ENCODE data around the gene SMNDC1. TPM values are rescaled to one million over a fixed set of nuclear protein-coding genes. Genes with fewer than 3 reads are reported as not detected.
"Not testable (repeated sequence)": the region's sequence is repeated elsewhere in the genome, so short reads cannot be mapped to it uniquely, and the experiment has no call there.

SMNDC1 gene
- polyA plus RNA-seq, 3 donors = 48.0 to 55.2 (median 48.8) TPM

GRCh38 chr10:110259317-110259716 is 45.4 kb downstream of the SMNDC1 start:
- DNase-seq (ENCODE audit: low read depth in 3 of 3, low spot score in 2 of 3) = no peak

GRCh38 chr10:110258542-110258941 is 46.2 kb downstream of the SMNDC1 start:
- no peak for DNase-seq (ENCODE audit: low read depth in 3 of 3, low spot score in 2 of 3)

- no peak for DNase-seq (ENCODE audit: low read depth in 3 of 3, low spot score in 2 of 3)
These were observed 50.3 kb downstream of the SMNDC1 start for GRCh38 chr10:110254467-110254866.

- no peak for DNase-seq (ENCODE audit: low read depth in 3 of 3, low spot score in 2 of 3)
These were observed 52.6 kb downstream of the SMNDC1 start for GRCh38 chr10:110252151-110252550.

- not testable (repeated sequence) for DNase-seq (ENCODE audit: low read depth in 3 of 3, low spot score in 2 of 3)
These were observed 53.3 kb downstream of the SMNDC1 start for GRCh38 chr10:110251392-110251791.

GRCh38 chr10:110249489-110249888 is 55.2 kb downstream of the SMNDC1 start:
- not testable (repeated sequence) for DNase-seq (ENCODE audit: low read depth in 3 of 3, low spot score in 2 of 3)

GRCh38 chr10:110247833-110248232 is 56.9 kb downstream of the SMNDC1 start:
- not testable (repeated sequence) for DNase-seq (ENCODE audit: low read depth in 3 of 3, low spot score in 2 of 3)

- no peak for DNase-seq (ENCODE audit: low read depth in 3 of 3, low spot score in 2 of 3)
These were observed 60.2 kb downstream of the SMNDC1 start for GRCh38 chr10:110244550-110244949.

GRCh38 chr10:110242511-110242910 is 62.2 kb downstream of the SMNDC1 start:
- DNase-seq (ENCODE audit: low read depth in 3 of 3, low spot score in 2 of 3) = no peak

- no peak for DNase-seq (ENCODE audit: low read depth in 3 of 3, low spot score in 2 of 3)
These were observed 62.9 kb downstream of the SMNDC1 start for GRCh38 chr10:110241841-110242240.

- DNase-seq (ENCODE audit: low read depth in 3 of 3, low spot score in 2 of 3) = no peak
These were observed 63.3 kb downstream of the SMNDC1 start for GRCh38 chr10:110241407-110241806.

Other genes with a start within 250 kb of the SMNDC1 start
- 10 to 100 TPM; 45.5 to 49.8 (median 45.9) TPM for gene MXI1, start 97.3 kb downstream of the SMNDC1 start, polyA plus RNA-seq (ENCODE audit: insufficient read length in 3 of 3)
- gene DUSP5, start 193.0 kb upstream of the SMNDC1 start, polyA plus RNA-seq (ENCODE audit: insufficient read length in 3 of 3) = 10 to 100 TPM; 12.8 to 14.4 (median 13.1) TPM